GM19351 (cell line): ENCODE measurements around the gene PGLYRP3.
A peak's percentile ranks its signal among the peaks of the same experiment; 100 is the strongest.

Experiments used
- ATAC-seq: cut with Tn5 transposase; IDR thresholded peaks from one replicate; pipeline ENCODE4 v1.9.1; 2021; ENCODE audit warnings: mild to moderate bottlenecking, moderate library complexity; ENCODE audit not compliant: unreplicated experiment

PGLYRP3 gene, protein sequence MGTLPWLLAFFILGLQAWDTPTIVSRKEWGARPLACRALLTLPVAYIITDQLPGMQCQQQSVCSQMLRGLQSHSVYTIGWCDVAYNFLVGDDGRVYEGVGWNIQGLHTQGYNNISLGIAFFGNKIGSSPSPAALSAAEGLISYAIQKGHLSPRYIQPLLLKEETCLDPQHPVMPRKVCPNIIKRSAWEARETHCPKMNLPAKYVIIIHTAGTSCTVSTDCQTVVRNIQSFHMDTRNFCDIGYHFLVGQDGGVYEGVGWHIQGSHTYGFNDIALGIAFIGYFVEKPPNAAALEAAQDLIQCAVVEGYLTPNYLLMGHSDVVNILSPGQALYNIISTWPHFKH

DNA sequence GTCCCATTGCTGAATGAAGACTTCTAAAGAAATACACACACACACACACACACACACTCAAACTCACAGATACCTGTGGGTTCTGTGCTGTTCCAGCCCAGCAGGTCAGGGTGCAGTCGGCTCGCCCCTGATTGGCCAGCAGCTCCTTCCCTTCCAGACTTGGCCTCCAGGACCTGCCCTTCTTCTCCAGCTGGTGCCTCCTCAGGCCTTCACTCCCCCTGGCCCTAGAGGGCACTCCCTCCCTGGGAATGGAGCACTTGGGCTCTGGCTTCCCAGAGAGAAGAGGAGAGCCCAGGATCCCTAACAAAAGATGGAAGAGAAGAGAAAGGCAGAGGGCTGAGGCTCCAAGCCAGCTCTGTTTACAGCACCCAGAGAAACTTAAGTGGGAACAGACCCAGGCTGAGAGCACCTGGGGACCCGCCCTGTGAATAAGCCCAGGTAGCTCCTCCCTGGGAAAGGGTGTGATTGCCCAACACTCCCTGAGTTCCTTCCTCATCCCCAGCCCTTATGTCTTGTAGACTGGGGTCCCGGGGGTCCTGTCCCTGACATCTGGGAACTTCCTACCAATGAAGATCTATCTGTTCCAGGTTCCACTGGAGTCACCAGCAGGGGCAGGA, at the start of gene PGLYRP3:
Gene PGLYRP3, minus strand, starts transcription at position 383 of the 617 bp plus-strand sequence. CDS start 2,287 bp downstream, outside the sequence.
- no peak for ATAC-seq

GRCh38 chr1:153362187-153362775, 49.5 kb upstream of the PGLYRP3 start:
- no peak for ATAC-seq

- no peak for ATAC-seq
These were observed 48.8 kb upstream of the PGLYRP3 start for GRCh38 chr1:153361480-153362109.

DNA sequence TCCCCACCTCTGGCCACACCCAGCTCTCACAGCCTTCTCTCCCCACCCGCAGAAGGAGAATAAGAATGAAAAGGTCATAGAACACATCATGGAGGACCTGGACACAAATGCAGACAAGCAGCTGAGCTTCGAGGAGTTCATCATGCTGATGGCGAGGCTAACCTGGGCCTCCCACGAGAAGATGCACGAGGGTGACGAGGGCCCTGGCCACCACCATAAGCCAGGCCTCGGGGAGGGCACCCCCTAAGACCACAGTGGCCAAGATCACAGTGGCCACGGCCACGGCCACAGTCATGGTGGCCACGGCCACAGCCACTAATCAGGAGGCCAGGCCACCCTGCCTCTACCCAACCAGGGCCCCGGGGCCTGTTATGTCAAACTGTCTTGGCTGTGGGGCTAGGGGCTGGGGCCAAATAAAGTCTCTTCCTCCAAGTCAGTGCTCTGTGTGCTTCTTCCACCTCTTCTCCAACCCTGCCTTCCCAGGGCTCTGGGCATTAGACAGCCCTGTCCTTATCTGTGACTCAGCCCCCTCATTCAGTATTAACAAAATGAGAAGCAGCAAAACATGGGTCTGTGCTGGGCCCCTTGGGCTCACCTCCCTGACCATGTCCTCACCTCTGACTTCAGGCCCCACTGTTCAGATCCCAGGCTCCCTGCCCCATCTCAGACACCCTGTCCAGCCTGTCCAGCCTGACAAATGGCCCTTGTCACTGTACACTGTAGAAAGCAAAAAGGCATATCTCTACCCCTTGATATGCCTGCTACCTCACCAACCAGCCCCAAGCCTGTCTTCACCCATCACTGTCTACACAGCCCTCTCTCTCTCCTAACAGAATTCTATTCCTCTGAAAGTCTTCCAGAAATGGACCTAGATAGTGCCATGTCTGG, 48.1 kb upstream of the PGLYRP3 start:
- ATAC-seq, result no peak

DNA sequence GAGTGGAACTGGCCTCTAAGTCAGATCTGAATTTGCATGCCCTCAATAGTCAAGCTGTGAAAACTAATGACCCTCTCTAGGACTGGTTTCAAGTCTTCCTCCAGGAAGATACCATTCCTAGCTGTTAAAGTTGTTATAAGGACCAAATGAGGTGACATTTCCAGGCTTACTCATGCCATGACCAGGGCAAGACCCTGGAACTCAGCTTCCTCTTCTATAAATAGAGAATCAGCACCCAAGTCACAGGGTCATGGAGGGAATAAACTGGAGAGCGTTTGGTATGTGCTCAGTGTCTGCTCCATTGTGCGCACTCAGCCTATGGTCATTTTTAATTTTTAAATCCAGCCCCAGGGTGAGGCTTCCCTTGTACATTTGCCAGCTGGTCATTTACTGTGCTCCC, 47.4 kb upstream of the PGLYRP3 start:
- ATAC-seq, result no peak

- ATAC-seq, result no peak
These were observed 46.5 kb upstream of the PGLYRP3 start for GRCh38 chr1:153359241-153359640.

GRCh38 chr1:153358691-153358975, 45.9 kb upstream of the PGLYRP3 start:
- ATAC-seq, result no peak

DNA sequence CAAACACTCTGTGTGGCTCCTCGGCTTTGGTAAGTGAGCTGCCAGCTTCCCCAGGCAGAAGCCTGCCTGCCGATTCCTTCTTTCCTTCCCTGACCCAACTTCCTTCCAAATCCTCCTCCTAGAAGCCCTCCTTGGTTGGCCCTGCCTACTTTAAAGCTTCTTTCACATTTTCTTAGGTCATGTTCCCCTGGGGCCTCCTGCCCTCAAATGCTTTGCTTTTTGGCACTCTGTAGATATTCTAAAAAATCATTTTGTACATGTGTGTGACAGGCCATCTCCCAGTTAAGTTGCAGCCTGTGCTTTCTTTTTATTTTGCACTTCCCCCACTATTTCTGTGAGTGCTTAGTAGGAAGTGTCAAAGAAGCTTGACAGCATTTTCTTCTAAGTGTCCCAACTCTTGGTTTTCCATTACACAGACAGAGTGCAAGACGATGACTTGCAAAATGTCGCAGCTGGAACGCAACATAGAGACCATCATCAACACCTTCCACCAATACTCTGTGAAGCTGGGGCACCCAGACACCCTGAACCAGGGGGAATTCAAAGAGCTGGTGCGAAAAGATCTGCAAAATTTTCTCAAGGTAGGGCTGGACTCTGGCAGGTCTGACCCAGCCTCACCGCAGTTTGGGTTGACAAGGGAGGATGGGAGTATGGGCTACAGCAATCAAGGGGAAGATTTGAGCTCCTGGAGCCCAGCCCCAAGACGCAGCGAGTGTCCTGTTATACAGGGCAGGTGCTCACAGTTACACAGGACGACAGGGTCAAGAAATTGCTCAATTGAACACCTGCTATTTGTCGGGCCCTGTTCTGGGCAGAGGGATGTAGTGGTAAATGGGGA, 45.3 kb upstream of the PGLYRP3 start, which contains the start of gene S100A9:
Gene S100A9, plus strand, starts transcription at position 2 of the 838 bp plus-strand sequence. Its CDS starts 430 bp downstream, at position 432.
- no peak for ATAC-seq

- ATAC-seq, result no peak
These were observed 44.5 kb upstream of the PGLYRP3 start for GRCh38 chr1:153357076-153357852.

DNA sequence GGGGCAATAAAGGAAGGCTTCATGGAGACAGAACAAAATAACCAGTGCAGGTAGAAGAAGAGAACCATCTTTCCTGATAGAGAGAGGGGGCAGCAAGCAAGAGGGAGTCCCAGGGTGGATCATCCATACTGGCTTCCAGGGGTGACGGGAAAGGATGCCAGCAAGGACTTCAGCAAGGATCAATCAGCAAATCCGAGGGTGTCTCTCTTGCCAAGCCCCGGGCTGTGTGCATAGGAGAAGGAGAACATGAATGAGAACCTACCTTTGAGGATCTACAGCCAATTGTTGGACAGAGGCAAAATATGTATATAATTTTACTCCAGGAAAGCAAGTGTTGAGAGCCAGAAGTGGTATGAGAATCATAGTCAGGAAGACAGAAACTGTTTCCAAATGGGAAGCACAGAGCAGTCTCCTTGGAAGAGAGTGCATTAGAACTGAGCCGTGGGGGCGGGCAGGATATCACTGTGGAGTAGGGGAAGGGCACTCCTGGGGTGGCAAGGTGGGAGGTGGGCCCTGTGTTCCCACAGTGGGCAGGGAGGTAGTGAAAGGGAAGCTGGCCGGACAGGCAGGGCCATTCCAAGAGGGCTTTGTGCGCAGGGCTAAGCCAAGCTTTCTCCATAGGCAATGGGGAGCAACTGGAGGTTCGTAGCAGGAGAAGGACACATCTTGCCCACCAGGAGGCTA, 43.8 kb upstream of the PGLYRP3 start:
- no peak for ATAC-seq

DNA sequence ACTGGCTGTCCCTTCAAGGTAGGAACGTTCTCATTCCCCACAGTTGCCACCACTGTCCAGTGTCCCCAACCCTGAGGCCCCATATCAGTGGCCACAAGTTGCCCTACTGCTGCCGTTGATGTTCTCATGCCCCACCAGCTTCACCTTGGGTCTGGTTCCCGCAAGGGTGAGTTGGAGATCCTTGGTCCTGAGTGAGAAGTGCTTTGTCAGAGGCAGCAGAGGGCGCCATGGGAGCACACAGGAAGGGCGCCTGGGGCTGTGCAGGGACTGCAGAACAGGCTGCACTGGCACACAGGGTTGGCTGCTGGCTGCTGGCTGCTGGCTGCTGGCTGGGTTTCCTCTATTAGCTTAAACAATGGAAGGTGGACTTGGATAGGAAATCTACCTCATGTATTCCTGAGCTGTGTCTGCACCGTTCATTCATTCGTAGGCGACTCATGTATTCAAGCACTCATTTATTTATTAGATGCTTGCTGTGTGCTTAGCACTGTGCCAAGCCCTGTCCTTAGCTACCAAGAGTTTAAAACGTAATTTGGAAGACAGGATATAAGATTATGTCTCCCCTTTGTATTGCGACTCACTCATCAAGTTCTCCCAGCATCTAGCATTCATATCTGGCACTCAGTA, 42.8 kb upstream of the PGLYRP3 start:
- ATAC-seq, result peak; percentile 44

GRCh38 chr1:153354515-153355193, 41.9 kb upstream of the PGLYRP3 start:
- no peak for ATAC-seq

GRCh38 chr1:153353226-153353947, 40.6 kb upstream of the PGLYRP3 start:
- ATAC-seq, result no peak

DNA sequence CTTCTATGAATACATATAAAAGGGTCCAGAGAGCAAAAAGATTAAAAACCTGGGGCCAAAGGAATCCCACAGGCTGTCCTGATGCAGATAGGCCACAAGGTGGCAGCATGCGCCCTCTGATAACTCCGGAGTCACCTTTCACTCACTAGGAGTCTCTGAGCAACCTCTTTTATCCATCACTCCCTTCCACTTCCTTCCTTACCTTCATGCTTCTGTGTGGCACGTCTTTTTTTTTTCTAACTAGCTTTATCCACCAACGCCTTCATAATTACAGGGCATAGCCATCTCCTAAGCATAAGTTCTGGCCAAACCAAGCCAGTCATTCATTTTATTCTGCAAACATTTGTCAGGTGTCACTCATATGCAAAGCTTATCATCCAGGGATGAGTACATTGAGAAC, 39.8 kb upstream of the PGLYRP3 start:
- no peak for ATAC-seq

DNA sequence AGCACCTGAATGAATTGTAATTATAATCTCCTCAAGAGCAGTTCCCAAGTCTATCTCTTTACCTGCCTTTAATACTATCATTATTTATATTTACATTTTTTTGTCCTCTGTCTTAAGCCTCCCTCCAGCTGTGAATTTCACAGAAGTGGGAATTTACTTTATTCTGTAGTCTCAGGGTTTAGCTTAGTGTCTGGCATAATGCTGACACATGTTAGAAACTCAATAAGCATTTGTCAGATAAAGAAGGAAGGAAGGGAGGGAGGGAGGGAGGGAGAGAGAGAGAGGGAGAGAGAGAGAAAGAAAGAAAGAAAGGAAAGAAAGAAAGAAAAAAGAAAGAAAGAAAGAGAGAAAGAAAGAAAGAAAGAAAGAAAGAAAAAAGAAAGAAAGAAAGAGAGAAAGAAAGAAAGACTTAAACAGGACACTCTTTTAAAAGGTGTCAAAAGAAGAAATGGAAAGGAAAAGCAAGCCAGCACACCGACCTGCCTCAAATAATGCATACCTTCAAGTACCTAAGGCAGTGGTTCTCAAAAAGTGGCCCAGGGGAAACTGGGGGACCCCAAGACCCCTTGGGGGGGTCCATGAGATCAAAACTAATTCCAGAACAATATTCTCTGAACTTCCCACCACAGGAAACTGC, 37.7 kb upstream of the PGLYRP3 start:
- no peak for ATAC-seq
